GM12892 (cell line): ENCODE measurements around the gene ASPHD1.

Experiments
- POLR2A ChIP-seq: IDR thresholded peaks from 2 replicates; pipeline ENCODE4 v1.6.1; 2011; ENCODE audit warnings: low read depth, low read length, control low read depth
- POLR2AphosphoS5 ChIP-seq: IDR thresholded peaks from 2 replicates; pipeline ENCODE4 v1.6.1; 2011; ENCODE audit warnings: low read depth, low read length, control low read depth

GRCh38 chr16:29913514-29913913 is 13.2 kb downstream of the ASPHD1 start:
- TF ChIP-seq POLR2AphosphoS5 (no peak), POLR2A (no peak)
